Right lobe of liver (tissue), 6 donors: ENCODE measurements around the gene ASB17. TPM values are rescaled to one million over a fixed set of nuclear protein-coding genes. Genes with fewer than 3 reads are reported as not detected.

ENCODE experiments used
- ATAC-seq, 4 donors: fragments of 200-7000 bp; cut with Tn5 transposase; one replicate each; pipeline ENCODE4 v1.9.1; 2020; ENCODE audit warnings: mild to moderate bottlenecking in 4 of 4, moderate library complexity in 4 of 4
- DNase-seq, 3 donors: peaks; one replicate each; pipeline ENCODE4 v3.0.0-alpha.2; 2020
- H3K27ac ChIP-seq, 3 donors: fragments of 200-600 bp; one replicate each; pipeline ENCODE4 v1.8.0; 2022
- H3K27me3 ChIP-seq, 2 donors: fragments of 200-600 bp; one replicate each; pipeline ENCODE4 v1.8.0; 2022
- H3K36me3 ChIP-seq, 4 donors: fragments of 200-600 bp; sonication (generic) in 1 of 4; one replicate each; pipeline versions ENCODE4 v1.5.1 to v1.8.0; 2017 to 2022; ENCODE audit warnings: control low read depth in 1 of 4
- H3K4me1 ChIP-seq, 4 donors: fragments of 200-600 bp; sonication (generic) in 1 of 4; one replicate each; pipeline versions ENCODE4 v1.5.1 to v1.8.0; 2017 to 2022; ENCODE audit warnings: control low read depth in 1 of 4
- H3K4me3 ChIP-seq, 3 donors: fragments of 200-600 bp; one replicate each; pipeline ENCODE4 v1.8.0; 2022
- H3K9me3 ChIP-seq, 4 donors: fragments of 200-600 bp; sonication (generic) in 1 of 4; one replicate each; pipeline versions ENCODE4 v1.5.1 to v1.8.0; 2017 to 2022; ENCODE audit warnings: control low read depth in 1 of 4
- POLR2A ChIP-seq: fragments of 450-650 bp; IDR thresholded peaks from one replicate; pipeline ENCODE4 v1.6.1; 2017; ENCODE audit warnings: antibody characterized with exemption, mild to moderate bottlenecking
- whole genome bisulfite sequencing: methylation state at CpG from one replicate; pipeline ENCODE4 v1.1.6; 2018; ENCODE audit warnings: low coverage, low lambda C conversion rate; ENCODE audit not compliant: insufficient coverage; ENCODE audit errors: missing lambda C conversion rate; 5-methylcytosine and 5-hydroxymethylcytosine counted together
- intact Hi-C, 2 donors: fragments of 100-400 bp; cut with DNase I; formaldehyde crosslinking; loops; one replicate each; pipeline versions ENCODE4 v1.11.2 to v1.14.1; 2022
- long read RNA-seq: library from polyadenylated mRNA; unstranded; transcript quantifications from one replicate; pipeline ENCODE4 v2.0.0, GENCODE V29; 2019
- total RNA-seq, 6 experiments: library from RNA; depleted of rRNA in 2 of 6; stranded (reverse); fragments of >200 nt in 2 of 6; fragmentation: NEBNext Ultra II Directional in 3 of 6; extraction: Animal tissue kit (Norgen Biotek cat#: 25700) in 3 of 6; gene quantifications; one replicate each; pipeline versions ENCODE4 v1.1.0 to v1.2.4, GENCODE V29; 2016 to 2023
- TF ChIP-seq, protein P1 (sequence below), 4 donors: fragments of 200-600 bp in 3 of 4; fragments of 450-650 bp in 1 of 4; IDR thresholded peaks; one replicate each; pipeline versions ENCODE4 v1.5.1 to v1.8.0; 2016 to 2022; ENCODE audit warnings: antibody characterized with exemption in 4 of 4, mild to moderate bottlenecking in 2 of 4
- donor health status: DM: no; HTN: yes; CAD: no.
- donor health status: DM: no; HTN: no; CAD: no.
- donor health status: DM: no; HTN: no; CAD: no.
- donor health status: DM: no; HTN: yes; CAD: no.
- donor health status: DM: no; HTN: yes; CAD: no.

The ASB17 gene, protein sequence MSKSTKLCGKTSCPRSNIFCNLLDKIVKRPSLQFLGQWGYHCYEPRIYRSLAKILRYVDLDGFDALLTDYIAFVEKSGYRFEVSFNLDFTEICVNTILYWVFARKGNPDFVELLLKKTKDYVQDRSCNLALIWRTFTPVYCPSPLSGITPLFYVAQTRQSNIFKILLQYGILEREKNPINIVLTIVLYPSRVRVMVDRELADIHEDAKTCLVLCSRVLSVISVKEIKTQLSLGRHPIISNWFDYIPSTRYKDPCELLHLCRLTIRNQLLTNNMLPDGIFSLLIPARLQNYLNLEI
- not detected for total RNA-seq
- long read RNA-seq = 0 reads

DNA sequence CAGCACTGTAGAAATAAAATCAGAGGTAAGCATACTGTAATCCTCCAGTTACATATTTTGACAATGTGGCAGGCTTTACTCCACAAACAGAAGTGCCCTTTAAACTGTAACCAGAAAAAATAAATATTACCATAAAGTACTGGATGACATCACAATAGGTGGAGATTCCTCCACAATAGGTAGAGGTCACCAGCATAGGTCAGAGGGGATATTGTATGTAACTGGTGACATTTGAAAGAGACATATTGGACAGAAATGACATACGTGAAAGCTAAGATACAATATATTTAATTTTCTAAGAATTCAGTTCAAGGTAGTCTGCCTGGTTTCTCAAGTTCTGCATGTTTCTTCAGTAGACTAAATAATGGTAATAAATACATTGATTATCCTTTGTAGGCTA is at the start of gene ASB17:
TSS of gene ASB17 (minus strand) at position 101 of the 400 bp plus-strand sequence. CDS start 113 bp downstream, outside the sequence.
- H3K27me3 ChIP-seq = no peaks in the 10 kb centered on the region
- no peak for DNase-seq
- no peak for ATAC-seq
- H3K9me3 ChIP-seq = no peaks in the 10 kb centered on the region
- 58% methylated on average over 1 of the region's 1 CpG for WGBS
- no peak for TF ChIP-seq POLR2A
- TF ChIP-seq, protein P1, sequence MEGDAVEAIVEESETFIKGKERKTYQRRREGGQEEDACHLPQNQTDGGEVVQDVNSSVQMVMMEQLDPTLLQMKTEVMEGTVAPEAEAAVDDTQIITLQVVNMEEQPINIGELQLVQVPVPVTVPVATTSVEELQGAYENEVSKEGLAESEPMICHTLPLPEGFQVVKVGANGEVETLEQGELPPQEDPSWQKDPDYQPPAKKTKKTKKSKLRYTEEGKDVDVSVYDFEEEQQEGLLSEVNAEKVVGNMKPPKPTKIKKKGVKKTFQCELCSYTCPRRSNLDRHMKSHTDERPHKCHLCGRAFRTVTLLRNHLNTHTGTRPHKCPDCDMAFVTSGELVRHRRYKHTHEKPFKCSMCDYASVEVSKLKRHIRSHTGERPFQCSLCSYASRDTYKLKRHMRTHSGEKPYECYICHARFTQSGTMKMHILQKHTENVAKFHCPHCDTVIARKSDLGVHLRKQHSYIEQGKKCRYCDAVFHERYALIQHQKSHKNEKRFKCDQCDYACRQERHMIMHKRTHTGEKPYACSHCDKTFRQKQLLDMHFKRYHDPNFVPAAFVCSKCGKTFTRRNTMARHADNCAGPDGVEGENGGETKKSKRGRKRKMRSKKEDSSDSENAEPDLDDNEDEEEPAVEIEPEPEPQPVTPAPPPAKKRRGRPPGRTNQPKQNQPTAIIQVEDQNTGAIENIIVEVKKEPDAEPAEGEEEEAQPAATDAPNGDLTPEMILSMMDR (IDR thresholded peaks at IDR 0.05) = no peak
- H3K36me3 ChIP-seq = no peaks in the 10 kb centered on the region
- H3K4me3 ChIP-seq = no peak within 1 kb of the TSS
- intact Hi-C loops = no loop called here
- H3K27ac ChIP-seq = no peak within 1 kb of the TSS
- no peaks in the 10 kb centered on the region for H3K4me1 ChIP-seq

DNA sequence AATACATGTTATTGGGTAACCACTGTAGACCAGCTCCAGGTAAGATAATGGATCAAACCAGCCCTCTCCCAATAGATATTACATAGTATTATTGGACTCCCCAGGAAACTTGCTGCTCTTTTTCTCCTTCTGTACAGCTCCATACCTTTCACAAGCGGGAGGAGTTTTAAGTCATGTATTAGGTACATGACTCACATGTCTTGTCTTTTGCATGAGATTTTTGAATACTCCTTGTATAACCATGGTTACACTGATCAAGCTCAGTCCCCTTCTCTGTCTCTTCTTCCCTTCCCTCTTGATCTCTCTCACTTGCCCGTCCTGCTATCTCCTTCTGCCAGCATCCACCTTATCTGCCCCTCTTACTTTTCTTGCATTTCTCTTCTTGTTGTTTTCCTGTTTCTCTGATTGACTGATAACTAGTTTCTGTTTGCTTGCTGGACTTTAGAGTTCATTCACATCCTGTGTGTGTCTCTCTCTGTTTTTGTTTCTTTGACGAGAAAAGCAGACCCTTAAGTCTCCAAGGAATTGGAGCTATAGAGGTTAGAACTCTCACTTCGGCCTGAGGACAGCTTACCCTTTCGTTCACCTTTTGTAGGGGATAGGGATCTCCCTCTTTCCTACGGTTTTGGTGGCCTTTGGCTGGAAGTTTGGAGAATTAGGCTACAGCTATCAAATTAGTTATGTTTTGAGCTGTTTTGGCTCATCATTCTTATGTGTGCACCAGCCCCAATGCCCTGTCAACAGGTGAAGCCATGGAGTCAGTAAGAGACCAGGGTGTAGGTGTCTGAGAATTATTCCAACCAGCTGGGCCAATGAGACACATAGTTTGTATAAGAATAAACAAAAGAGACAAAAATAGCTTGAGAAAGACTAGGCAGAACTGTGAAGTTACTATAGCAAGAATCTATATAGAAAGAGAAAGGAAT is 49.0 kb upstream of the ASB17 start:
- Histone ChIP-seq H3K27me3 (no peaks in the 10 kb centered on the region), H3K27ac (no peak overlapping the region), H3K4me1 (no peaks in the 10 kb centered on the region), H3K4me3 (no peak overlapping the region), H3K36me3 (no peaks in the 10 kb centered on the region), H3K9me3 (no peaks in the 10 kb centered on the region)
- no peak for TF ChIP-seq POLR2A
- TF ChIP-seq, protein P1 (IDR thresholded peaks at IDR 0.05) = no peak
- ATAC-seq = no peak
- no peak for DNase-seq
- intact Hi-C loops = no loop called here
- 42% methylated on average over 6 of the region's 6 CpGs for WGBS

DNA sequence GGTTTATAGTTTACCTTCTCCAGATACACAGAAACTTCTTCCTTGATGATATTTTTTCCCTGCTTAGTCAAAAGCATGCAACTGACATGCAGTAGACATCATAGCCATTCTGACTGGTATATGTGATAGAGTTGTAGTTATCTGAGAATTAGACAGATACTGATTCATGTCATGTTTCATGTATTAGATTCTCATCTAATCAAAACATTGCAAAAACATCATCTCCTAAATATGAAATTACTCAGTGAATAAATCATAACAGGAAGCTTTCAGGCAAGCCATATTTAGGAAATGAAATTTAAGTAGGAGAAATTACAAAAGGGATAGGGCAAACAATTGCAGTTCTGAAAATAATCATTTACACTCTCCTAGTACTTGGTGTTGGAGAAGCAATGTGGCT is 38.4 kb upstream of the ASB17 start:
- no peaks in the 10 kb centered on the region for H3K27me3 ChIP-seq
- no peaks in the 10 kb centered on the region for H3K4me1 ChIP-seq
- ATAC-seq = no peak
- H3K4me3 ChIP-seq = no peak overlapping the region
- TF ChIP-seq, protein P1 (IDR thresholded peaks at IDR 0.05) = no peak
- TF ChIP-seq POLR2A = no peak
- H3K9me3 ChIP-seq = no peaks in the 10 kb centered on the region
- intact Hi-C loops = no loop called here
- no peaks in the 10 kb centered on the region for H3K36me3 ChIP-seq
- no peak for DNase-seq
- H3K27ac ChIP-seq = no peak overlapping the region

DNA sequence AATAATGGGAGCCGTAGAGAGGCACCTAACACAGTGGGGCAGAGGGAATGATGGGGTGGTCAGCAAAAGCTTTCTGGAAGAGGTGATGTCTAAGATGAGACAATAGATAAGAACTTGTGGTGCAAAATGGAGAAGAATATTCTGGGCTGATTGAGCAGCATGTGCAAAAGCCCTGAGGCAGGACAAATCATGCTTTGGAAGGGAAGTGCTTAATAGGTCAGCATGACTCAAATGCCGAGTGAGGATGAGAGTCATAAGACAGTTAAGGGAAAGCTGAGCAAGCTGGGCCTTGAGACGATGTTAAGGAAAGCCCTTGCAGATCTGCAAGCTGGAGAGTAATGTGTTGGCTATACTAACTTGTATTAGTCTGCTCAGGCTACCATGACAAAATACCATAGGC is 37.3 kb upstream of the ASB17 start:
- Histone ChIP-seq H3K9me3 (no peaks in the 10 kb centered on the region), H3K27ac (no peak overlapping the region), H3K27me3 (no peaks in the 10 kb centered on the region), H3K36me3 (no peaks in the 10 kb centered on the region), H3K4me3 (no peak overlapping the region), H3K4me1 (no peaks in the 10 kb centered on the region)
- TF ChIP-seq, protein P1 (IDR thresholded peaks at IDR 0.05) = no peak
- no peak for TF ChIP-seq POLR2A
- WGBS = 53% methylated on average over 3 of the region's 3 CpGs
- intact Hi-C loops = no loop called here
- ATAC-seq = no peak
- DNase-seq = no peak
